HCT116 (cell line): ENCODE results near the gene FREM1. TPM values are rescaled to one million over a fixed set of nuclear protein-coding genes. Genes with fewer than 3 reads are reported as not detected.

Source experiments
- ATAC-seq: fragments of 200-7000 bp; cut with Tn5 transposase; 2 replicates; pipeline ENCODE4 v1.9.1; 2020; ENCODE audit warnings: mild to moderate bottlenecking, moderate library complexity
- BruUV-seq: library from RNA; stranded (reverse); fragments of 400-500 nt; replicated peaks from 2 replicates; lab custom pipeline; 2021; lab: Mats Ljungman, UMichigan
- CTCF ChIA-PET: fragments of 300-600 bp; sonication (Branson Sonifier 250); formaldehyde crosslinking; loops from one replicate; lab custom pipeline; 2021; ENCODE audit warnings: antibody characterized with exemption; lab: Charles Lee
- POLR2A ChIA-PET: fragments of 300-600, 350-600 bp; sonication (Branson Sonifier 250); formaldehyde crosslinking; loops from one replicate; lab custom pipeline; 2021; ENCODE audit warnings: antibody characterized with exemption; lab: Charles Lee
- RAD21 ChIA-PET, 2 experiments: fragments of 300-600 bp; sonication (Branson Sonifier 250); formaldehyde crosslinking; loops; one replicate each; lab custom pipeline; 2023; ENCODE audit warnings: low total read pairs in 2 of 2; ENCODE audit not compliant: uncharacterized antibody in 2 of 2, unreplicated experiment in 2 of 2, low non-redundant PET in 1 of 2; lab: Charles Lee
- DNase-seq: peaks from one replicate; pipeline ENCODE4 v3.0.0-alpha.2; 2010; ENCODE audit warnings: low read depth, low spot score
- H2AFZ ChIP-seq: fragments of 200-600 bp; shearing (Covaris generic), sonication (generic); 2 replicates; pipeline ENCODE4 v1.6.1; 2017; ENCODE audit warnings: low read depth, mixed run types, mixed read lengths, antibody characterized with exemption, low read length; ENCODE audit not compliant: poor library complexity, severe bottlenecking
- H3K27ac ChIP-seq: 2 replicates; pipeline ENCODE4 v1.5.1; 2012; ENCODE audit warnings: low read depth, low read length
- H3K27me3 ChIP-seq: fragments of 200-600 bp; sonication (generic); 2 replicates; pipeline ENCODE4 v1.6.1; 2016; ENCODE audit warnings: mixed run types, low read length, mixed read lengths; ENCODE audit not compliant: insufficient read depth
- H3K36me3 ChIP-seq, 2 experiments: fragments of 200-500 bp in 1 of 2; fragments of 200-600 bp in 1 of 2; sonication (Bioruptor generic) in 1 of 2; sonication (generic) in 1 of 2; 2 replicates each; pipeline versions ENCODE4 v1.5.1 to v1.6.1; 2014 to 2016; ENCODE audit warnings: low read length in 2 of 2, inconsistent platforms in 1 of 2, mixed read lengths in 1 of 2, mixed run types in 1 of 2; ENCODE audit not compliant: insufficient read depth in 2 of 2, control insufficient read depth in 1 of 2
- H3K4me1 ChIP-seq, 2 experiments: fragments of 200-600 bp in 1 of 2; sonication (generic) in 1 of 2; 2 replicates each; pipeline versions ENCODE4 v1.5.1 to v1.6.1; 2012 to 2017; ENCODE audit warnings: low read length in 2 of 2, inconsistent platforms in 1 of 2, mild to moderate bottlenecking in 1 of 2, mixed read lengths in 1 of 2, mixed run types in 1 of 2, moderate library complexity in 1 of 2; ENCODE audit not compliant: insufficient read depth in 2 of 2, control insufficient read depth in 1 of 2
- H3K4me2 ChIP-seq: fragments of 200-600 bp; sonication (generic); 2 replicates; pipeline ENCODE4 v1.6.1; 2017; ENCODE audit warnings: mixed run types, low read length, mixed read lengths
- H3K4me3 ChIP-seq, 2 experiments: fragments of 200-600 bp in 1 of 2; sonication (generic) in 1 of 2; replicated peaks in 1 of 2; 2 replicates each; pipeline ENCODE4 v1.5.1; 2011 to 2016; ENCODE audit warnings: low read length in 2 of 2, control low read depth in 1 of 2, low read depth in 1 of 2, mild to moderate bottlenecking in 1 of 2, mixed read lengths in 1 of 2, mixed run types in 1 of 2
- H3K79me2 ChIP-seq: fragments of 200-600 bp; sonication (generic); 2 replicates; pipeline ENCODE4 v1.6.1; 2017; ENCODE audit warnings: mild to moderate bottlenecking, mixed run types, low read length, moderate library complexity, mixed read lengths; ENCODE audit not compliant: insufficient read depth
- H3K9ac ChIP-seq: fragments of 200-600 bp; sonication (generic); 2 replicates; pipeline ENCODE4 v1.6.1; 2016; ENCODE audit warnings: low read length, mixed read lengths
- H3K9me2 ChIP-seq: fragments of 200-600 bp; sonication (generic), shearing (Covaris generic); 2 replicates; pipeline ENCODE4 v1.6.1; 2017; ENCODE audit warnings: mixed run types, mild to moderate bottlenecking, moderate library complexity; ENCODE audit not compliant: insufficient read depth
- H3K9me3 ChIP-seq, 2 experiments: fragments of 200-500 bp in 1 of 2; fragments of 200-600 bp in 1 of 2; sonication (Bioruptor generic) in 1 of 2; sonication (generic) in 1 of 2; 2 replicates each; pipeline ENCODE4 v1.6.1; 2014 to 2017; ENCODE audit warnings: low read length in 2 of 2, mixed read lengths in 2 of 2, inconsistent platforms in 1 of 2, low read depth in 1 of 2, mild to moderate bottlenecking in 1 of 2, mixed run types in 1 of 2, moderate library complexity in 1 of 2; ENCODE audit not compliant: control insufficient read depth in 1 of 2, insufficient read depth in 1 of 2
- H4K20me1 ChIP-seq: fragments of 200-600 bp; sonication (generic), shearing (Covaris generic); 2 replicates; pipeline ENCODE4 v1.6.1; 2017; ENCODE audit warnings: mixed run types, mild to moderate bottlenecking, moderate library complexity; ENCODE audit not compliant: insufficient read depth
- ATF3 ChIP-seq: IDR thresholded peaks from 2 replicates; pipeline ENCODE4 v1.6.1; 2012
- CBX3 ChIP-seq: IDR thresholded peaks from 2 replicates; pipeline ENCODE4 v1.6.1; 2012; ENCODE audit warnings: low read depth
- CEBPB ChIP-seq: IDR thresholded peaks from 2 replicates; pipeline ENCODE4 v1.6.1; 2012; ENCODE audit warnings: low read depth
- CTCF ChIP-seq, 3 experiments: fragments of 200-600 bp in 1 of 3; sonication (generic) in 1 of 3; IDR thresholded peaks in 2 of 3; conservative IDR thresholded peaks in 1 of 3; 2 replicates each; pipeline ENCODE4 v1.5.1; 2012 to 2017; ENCODE audit warnings: low read depth in 2 of 3, low read length in 2 of 3, antibody characterized with exemption in 1 of 3, borderline replicate concordance in 1 of 3, control low read depth in 1 of 3, mild to moderate bottlenecking in 1 of 3, mixed read lengths in 1 of 3, mixed run types in 1 of 3, moderate library complexity in 1 of 3; ENCODE audit not compliant: insufficient read depth in 1 of 3
- EGR1 ChIP-seq: IDR thresholded peaks from 2 replicates; pipeline ENCODE4 v1.6.1; 2012; ENCODE audit warnings: low read depth
- EZH2 ChIP-seq: fragments of 200-600 bp; sonication (generic); IDR thresholded peaks from 2 replicates; pipeline ENCODE4 v1.6.1; 2017; ENCODE audit warnings: antibody characterized with exemption, mixed run types
- EZH2phosphoT487 ChIP-seq: fragments of 200-600 bp; IDR thresholded peaks from 2 replicates; pipeline ENCODE4 v1.6.1; 2018; ENCODE audit warnings: antibody characterized with exemption, borderline replicate concordance
- FOSL1 ChIP-seq: IDR thresholded peaks from 2 replicates; pipeline ENCODE4 v1.6.1; 2012; ENCODE audit warnings: low read depth
- JUND ChIP-seq: IDR thresholded peaks from 2 replicates; pipeline ENCODE4 v1.6.1; 2012
- MAX ChIP-seq: IDR thresholded peaks from 2 replicates; pipeline ENCODE4 v1.6.1; 2012
- POLR2A ChIP-seq: IDR thresholded peaks from 2 replicates; pipeline ENCODE4 v1.7.0; 2011; ENCODE audit warnings: borderline replicate concordance; ENCODE audit not compliant: insufficient read depth, insufficient read length; ENCODE audit errors: extremely low read depth
- RAD21 ChIP-seq: IDR thresholded peaks from 2 replicates; pipeline ENCODE4 v1.6.1; 2012; ENCODE audit warnings: low read depth, mild to moderate bottlenecking
- REST ChIP-seq: IDR thresholded peaks from 2 replicates; pipeline ENCODE4 v1.6.1; 2012; ENCODE audit warnings: low read depth
- SIN3A ChIP-seq: IDR thresholded peaks from 2 replicates; pipeline ENCODE4 v1.6.1; 2012; ENCODE audit warnings: low read depth
- SP1 ChIP-seq: IDR thresholded peaks from 2 replicates; pipeline ENCODE4 v1.6.1; 2012; ENCODE audit warnings: low read depth
- SRF ChIP-seq: IDR thresholded peaks from 2 replicates; pipeline ENCODE4 v1.6.1; 2012; ENCODE audit warnings: low read depth
- TCF7L2 ChIP-seq: IDR thresholded peaks from 2 replicates; pipeline ENCODE4 v1.7.0; 2011; ENCODE audit warnings: borderline replicate concordance, inconsistent platforms; ENCODE audit not compliant: insufficient read depth, insufficient read length; ENCODE audit errors: extremely low read depth
- YY1 ChIP-seq: IDR thresholded peaks from 2 replicates; pipeline ENCODE4 v1.6.1; 2011; ENCODE audit warnings: low read length, low read depth, moderate library complexity, mild to moderate bottlenecking; ENCODE audit not compliant: insufficient replicate concordance; ENCODE audit errors: extremely low read depth
- ZFX ChIP-seq: fragments of 450-650 bp; IDR thresholded peaks from 2 replicates; pipeline ENCODE4 v1.6.1; 2017
- ZNF274 ChIP-seq: fragments of 200-500 bp; sonication (Bioruptor generic); IDR thresholded peaks from 2 replicates; pipeline ENCODE4 v1.6.1; 2014; ENCODE audit warnings: mild to moderate bottlenecking, low read depth, low read length, inconsistent platforms
- intact Hi-C: fragments of 100-400 bp; cut with micrococcal nuclease; formaldehyde crosslinking; loops from 2 replicates; pipeline ENCODE4 v1.10.0; 2022
- total RNA-seq: library from RNA; stranded (reverse); gene quantifications from one replicate; pipeline ENCODE4 v1.2.1, GENCODE V29; 2021; ENCODE audit not compliant: unreplicated experiment

FREM1 gene
- total RNA-seq, 1 experiment from 2014 or later = 0.12 TPM

- POLR2A ChIA-PET = no interaction called here
- no peak for DNase-seq
- no peak overlapping the region for H2AFZ ChIP-seq
Measured at GRCh38 chr9:14806941-14807520, 103.2 kb downstream of the FREM1 start.

More at GRCh38 chr9:14806941-14807520, 103.2 kb downstream of the FREM1 start:
- no peaks in the 10 kb centered on the region for H3K9me2 ChIP-seq
- intact Hi-C loops = no loop called here
- H3K27me3 ChIP-seq = peaks cover 10% of the 10 kb centered on the region; the same call in 1 of the 2 replicates
- H3K4me2 ChIP-seq = no peak overlapping the region
- H3K9me3 ChIP-seq = no peaks in the 10 kb centered on the region
- H3K4me1 ChIP-seq = no peaks in the 10 kb centered on the region
- ChIA-PET RAD21 (no interaction called here), CTCF (no interaction called here)
- no TSS peak for BruUV-seq
- no peaks in the 10 kb centered on the region for H4K20me1 ChIP-seq
- no peaks in the 10 kb centered on the region for H3K36me3 ChIP-seq
- H3K9ac ChIP-seq = no peak overlapping the region
- TF ChIP-seq REST (no peak), EZH2phosphoT487 (no peak), ZNF274 (no peak), EGR1 (no peak), SRF (no peak), JUND (no peak), FOSL1 (no peak), EZH2 (no peak), CEBPB (no peak), SIN3A (no peak), MAX (no peak), ZFX (no peak), YY1 (no peak), SP1 (no peak), RAD21 (no peak), ATF3 (no peak), CBX3 (no peak), TCF7L2 (no peak), POLR2A (no peak), CTCF (IDR thresholded peaks at IDR 0.05 in 2 of 3, conservative IDR thresholded peaks at IDR 0.05 in 1 of 3; ENCODE audit: borderline replicate concordance in 1 of 3, insufficient read depth in 1 of 3, low read depth in 2 of 3, low read length in 2 of 3) (no peak)
- no peak for ATAC-seq
- no peaks in the 10 kb centered on the region for H3K79me2 ChIP-seq
- no peak overlapping the region for H3K27ac ChIP-seq
- no peak overlapping the region for H3K4me3 ChIP-seq
